Ishikawa (cell line): ENCODE data around the gene MRTFA.

ENCODE experiments used
- CEBPB ChIP-seq: IDR thresholded peaks from 2 replicates; pipeline ENCODE4 v1.6.1; 2012
- CREB1 ChIP-seq: IDR thresholded peaks from 2 replicates; pipeline ENCODE4 v1.6.1; 2012; ENCODE audit warnings: low read depth
- EGR1 ChIP-seq: IDR thresholded peaks from 2 replicates; pipeline ENCODE4 v1.6.1; 2012
- EP300 ChIP-seq: IDR thresholded peaks from 2 replicates; pipeline ENCODE4 v1.6.1; 2012; ENCODE audit warnings: borderline replicate concordance
- FOXM1 ChIP-seq: IDR thresholded peaks from 2 replicates; pipeline ENCODE4 v1.6.1; 2012; ENCODE audit warnings: low read depth, borderline replicate concordance
- NFIC ChIP-seq: IDR thresholded peaks from 2 replicates; pipeline ENCODE4 v1.6.1; 2012
- RAD21 ChIP-seq: IDR thresholded peaks from 2 replicates; pipeline ENCODE4 v1.6.1; 2012; ENCODE audit warnings: low read depth
- TAF1 ChIP-seq: IDR thresholded peaks from 2 replicates; pipeline ENCODE4 v1.6.1; 2012; ENCODE audit warnings: low read depth, mild to moderate bottlenecking
- TCF12 ChIP-seq: IDR thresholded peaks from 2 replicates; pipeline ENCODE4 v1.6.1; 2012; ENCODE audit warnings: low read depth
- TEAD4 ChIP-seq: IDR thresholded peaks from 2 replicates; pipeline ENCODE4 v1.6.1; 2012
- YY1 ChIP-seq: IDR thresholded peaks from 2 replicates; pipeline ENCODE4 v1.6.1; 2012; ENCODE audit warnings: low read depth
- ZBTB7A ChIP-seq: IDR thresholded peaks from 2 replicates; pipeline ENCODE4 v1.6.1; 2012; ENCODE audit warnings: low read depth
- TF ChIP-seq, protein P1 (sequence below): IDR thresholded peaks from 2 replicates; pipeline ENCODE4 v1.6.1; 2012; ENCODE audit warnings: low read depth, mild to moderate bottlenecking
- TF ChIP-seq, protein P2 (sequence below): IDR thresholded peaks from 2 replicates; pipeline ENCODE4 v1.6.1; 2012
- TF ChIP-seq, protein P3 (sequence below): IDR thresholded peaks from 2 replicates; pipeline ENCODE4 v1.6.1; 2012

Gene MRTFA

DNA sequence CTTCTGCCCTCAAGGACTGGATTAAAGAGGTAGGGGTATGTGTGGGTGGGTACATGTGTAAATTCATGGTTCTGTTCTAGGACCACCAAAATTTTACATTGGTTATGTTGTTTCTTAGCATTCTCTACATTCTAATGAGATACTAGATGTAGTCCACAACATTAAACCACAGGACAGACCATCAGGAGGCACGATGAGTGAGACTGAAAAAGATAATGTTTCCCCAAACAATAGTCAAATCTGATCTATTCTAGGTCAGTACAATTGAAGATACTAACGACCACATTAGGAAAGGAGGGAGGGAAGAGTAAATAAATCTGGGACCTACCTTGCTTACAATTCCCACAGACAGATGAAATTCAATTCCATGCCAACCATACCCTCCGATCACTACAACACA lies 42.2 kb downstream of the MRTFA start:
- TF ChIP-seq TCF12 (no peak), CREB1 (no peak), NFIC (no peak), FOXM1 (no peak), TAF1 (no peak), EGR1 (no peak)
- TF ChIP-seq, protein P1, sequence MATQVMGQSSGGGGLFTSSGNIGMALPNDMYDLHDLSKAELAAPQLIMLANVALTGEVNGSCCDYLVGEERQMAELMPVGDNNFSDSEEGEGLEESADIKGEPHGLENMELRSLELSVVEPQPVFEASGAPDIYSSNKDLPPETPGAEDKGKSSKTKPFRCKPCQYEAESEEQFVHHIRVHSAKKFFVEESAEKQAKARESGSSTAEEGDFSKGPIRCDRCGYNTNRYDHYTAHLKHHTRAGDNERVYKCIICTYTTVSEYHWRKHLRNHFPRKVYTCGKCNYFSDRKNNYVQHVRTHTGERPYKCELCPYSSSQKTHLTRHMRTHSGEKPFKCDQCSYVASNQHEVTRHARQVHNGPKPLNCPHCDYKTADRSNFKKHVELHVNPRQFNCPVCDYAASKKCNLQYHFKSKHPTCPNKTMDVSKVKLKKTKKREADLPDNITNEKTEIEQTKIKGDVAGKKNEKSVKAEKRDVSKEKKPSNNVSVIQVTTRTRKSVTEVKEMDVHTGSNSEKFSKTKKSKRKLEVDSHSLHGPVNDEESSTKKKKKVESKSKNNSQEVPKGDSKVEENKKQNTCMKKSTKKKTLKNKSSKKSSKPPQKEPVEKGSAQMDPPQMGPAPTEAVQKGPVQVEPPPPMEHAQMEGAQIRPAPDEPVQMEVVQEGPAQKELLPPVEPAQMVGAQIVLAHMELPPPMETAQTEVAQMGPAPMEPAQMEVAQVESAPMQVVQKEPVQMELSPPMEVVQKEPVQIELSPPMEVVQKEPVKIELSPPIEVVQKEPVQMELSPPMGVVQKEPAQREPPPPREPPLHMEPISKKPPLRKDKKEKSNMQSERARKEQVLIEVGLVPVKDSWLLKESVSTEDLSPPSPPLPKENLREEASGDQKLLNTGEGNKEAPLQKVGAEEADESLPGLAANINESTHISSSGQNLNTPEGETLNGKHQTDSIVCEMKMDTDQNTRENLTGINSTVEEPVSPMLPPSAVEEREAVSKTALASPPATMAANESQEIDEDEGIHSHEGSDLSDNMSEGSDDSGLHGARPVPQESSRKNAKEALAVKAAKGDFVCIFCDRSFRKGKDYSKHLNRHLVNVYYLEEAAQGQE: no peak

DNA sequence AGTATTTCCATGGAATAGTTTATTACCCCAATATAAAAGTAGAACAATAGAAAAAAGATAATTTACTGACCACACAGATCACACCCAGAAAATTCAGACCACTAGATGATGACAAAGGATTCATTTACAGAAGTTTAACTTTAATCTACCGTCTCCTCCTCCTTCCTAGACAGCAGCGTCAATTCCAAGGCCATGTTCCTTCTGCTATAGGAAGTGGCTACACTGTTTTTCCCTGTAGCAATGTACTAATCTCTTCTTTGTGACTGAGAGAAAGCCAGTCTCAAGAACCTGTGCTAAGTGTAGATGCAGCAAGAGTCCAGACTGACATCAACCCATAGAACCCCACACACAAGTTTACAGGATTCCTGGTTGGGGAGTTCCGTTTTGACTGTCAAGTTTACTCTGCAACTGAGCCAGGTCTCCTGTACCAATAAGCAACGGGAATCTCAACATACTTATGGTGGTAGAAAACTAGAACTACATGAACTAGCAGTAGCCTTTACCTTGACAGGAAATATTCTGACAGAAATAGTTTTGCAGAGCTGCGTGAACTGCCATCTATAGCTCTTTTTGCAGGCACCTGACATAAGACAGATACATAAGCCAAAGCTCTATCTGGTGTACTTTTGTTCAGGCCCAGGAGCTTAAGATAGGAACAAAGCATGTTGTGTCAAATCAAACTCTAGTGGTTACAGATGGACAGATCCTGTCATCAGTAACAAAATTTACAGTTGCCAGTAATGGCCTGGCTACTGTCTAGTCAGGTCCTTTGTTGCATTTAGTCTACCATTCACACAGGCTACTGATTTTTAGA lies 42.9 kb downstream of the MRTFA start:
- TF ChIP-seq TEAD4 (no peak), EP300 (no peak), YY1 (no peak), NFIC (no peak), ZBTB7A (no peak), TAF1 (no peak), RAD21 (no peak), TCF12 (no peak), CEBPB (no peak), EGR1 (no peak), FOXM1 (no peak), CREB1 (no peak)
- TF ChIP-seq, protein P2, sequence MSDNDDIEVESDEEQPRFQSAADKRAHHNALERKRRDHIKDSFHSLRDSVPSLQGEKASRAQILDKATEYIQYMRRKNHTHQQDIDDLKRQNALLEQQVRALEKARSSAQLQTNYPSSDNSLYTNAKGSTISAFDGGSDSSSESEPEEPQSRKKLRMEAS: no peak
- TF ChIP-seq, protein P3, sequence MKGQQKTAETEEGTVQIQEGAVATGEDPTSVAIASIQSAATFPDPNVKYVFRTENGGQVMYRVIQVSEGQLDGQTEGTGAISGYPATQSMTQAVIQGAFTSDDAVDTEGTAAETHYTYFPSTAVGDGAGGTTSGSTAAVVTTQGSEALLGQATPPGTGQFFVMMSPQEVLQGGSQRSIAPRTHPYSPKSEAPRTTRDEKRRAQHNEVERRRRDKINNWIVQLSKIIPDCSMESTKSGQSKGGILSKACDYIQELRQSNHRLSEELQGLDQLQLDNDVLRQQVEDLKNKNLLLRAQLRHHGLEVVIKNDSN: no peak
- TF ChIP-seq, protein P1: no peak

DNA sequence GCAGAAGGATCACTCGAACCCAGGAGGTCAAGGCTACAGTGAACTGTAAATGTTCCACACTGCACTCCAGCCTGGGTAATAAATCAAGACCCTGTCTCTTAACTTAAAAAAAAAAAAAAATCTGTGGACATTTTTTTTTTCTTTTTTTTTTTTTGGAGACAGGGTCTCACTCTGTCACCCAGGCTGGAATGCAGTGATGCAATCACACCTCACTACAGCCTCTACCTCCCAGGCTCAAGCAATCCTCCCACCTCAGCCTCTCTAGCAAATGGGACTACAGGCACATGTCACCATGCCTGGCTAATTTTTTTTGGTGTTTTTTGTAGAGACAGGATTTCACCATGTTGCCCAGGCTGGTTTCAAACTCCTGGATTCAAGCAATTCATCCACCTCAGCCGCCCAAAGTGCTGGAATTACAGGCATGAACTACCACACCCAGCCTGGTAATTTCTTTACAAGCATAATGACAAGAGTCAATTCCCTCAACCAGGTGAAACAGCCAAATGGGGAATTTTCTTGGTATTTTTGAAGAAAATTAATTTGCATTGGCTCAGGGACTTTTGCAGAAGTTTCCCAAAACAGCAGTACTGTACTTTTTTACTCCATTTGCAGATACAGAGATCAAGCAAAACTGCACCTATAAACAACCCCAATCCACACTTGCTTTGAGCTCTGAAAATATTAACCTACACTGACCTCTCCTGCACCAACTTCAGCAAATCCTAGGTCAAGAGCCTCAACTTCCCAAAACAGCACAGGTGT lies 44.0 kb downstream of the MRTFA start:
- peak; percentile 60 for TF ChIP-seq CEBPB
- peak; percentile 41; the same call in 1 of the 2 replicates for TF ChIP-seq TEAD4
- TF ChIP-seq TCF12: no peak

DNA sequence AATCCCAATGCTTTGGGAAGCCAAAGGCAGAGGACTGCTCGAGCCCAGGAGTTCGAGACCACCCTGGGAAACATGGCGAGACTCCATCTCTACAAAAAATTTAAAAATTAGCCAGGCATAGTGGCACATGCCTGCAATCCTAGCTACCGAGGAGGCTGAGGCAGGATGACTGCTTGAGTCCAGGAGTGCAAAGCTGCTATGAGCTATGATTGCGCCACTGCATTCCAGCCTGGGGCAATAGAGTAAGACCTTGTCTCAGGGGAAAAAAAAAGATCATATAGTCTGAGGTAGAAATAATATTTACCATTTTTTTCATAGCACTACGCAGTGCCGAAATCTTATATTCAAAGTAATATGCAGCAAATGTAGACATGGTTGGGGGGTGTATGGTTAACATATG lies 47.8 kb downstream of the MRTFA start:
- peak; percentile 79 for TF ChIP-seq CEBPB
- TF ChIP-seq TEAD4: peak; percentile 36; the same call in 1 of the 2 replicates
- TF ChIP-seq NFIC: no peak

DNA sequence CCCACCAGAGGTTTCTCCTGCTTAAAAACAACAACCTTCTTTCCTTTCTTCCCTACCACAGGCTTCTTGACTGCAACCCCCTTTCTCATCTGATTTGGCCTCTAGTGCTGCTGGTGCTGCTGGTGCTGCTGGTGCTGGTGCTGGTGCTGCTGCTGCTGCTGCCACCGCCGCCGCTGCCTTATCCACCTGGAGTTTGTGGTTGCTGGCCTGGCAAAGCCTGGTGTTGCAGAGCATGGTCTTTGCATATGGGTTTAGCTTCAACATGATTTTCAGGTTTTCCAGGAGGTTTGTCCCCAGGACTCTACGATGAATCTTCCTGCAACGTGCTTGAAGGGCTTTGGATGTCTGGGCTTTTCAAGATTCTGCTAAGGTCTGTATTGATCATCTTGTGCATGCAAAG lies 49.7 kb downstream of the MRTFA start:
- TF ChIP-seq EGR1 (no peak), TCF12 (no peak), TAF1 (no peak), NFIC (no peak), CEBPB (no peak), ZBTB7A (no peak), CREB1 (no peak), RAD21 (no peak)

DNA sequence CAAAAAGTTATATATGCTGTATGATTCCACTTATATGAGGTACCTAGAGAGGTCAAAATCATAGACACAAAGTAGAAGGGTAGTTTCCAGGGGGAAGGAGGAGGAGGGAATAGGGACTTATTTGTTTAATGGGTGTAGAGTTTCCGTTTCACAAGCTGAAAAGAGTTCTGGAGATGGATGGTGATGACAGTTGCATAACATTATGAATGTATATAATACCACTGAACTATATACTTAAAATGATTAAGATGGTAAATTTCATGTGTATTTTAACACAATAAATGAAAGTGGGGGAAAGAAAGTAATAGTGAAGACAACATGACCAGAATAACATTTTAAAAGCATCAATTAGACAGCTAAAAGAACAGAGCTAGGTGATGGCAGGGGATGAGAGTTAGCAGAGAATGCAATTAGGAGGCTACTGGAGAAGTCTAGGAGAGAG lies 51.2 kb downstream of the MRTFA start:
- TF ChIP-seq, protein P3: no peak
- TF ChIP-seq NFIC (no peak), RAD21 (no peak), TAF1 (no peak), FOXM1 (no peak), EGR1 (no peak), TEAD4 (no peak)
